ENCODE data around the gene BIK. TPM values are rescaled to one million over a fixed set of nuclear protein-coding genes. Genes with fewer than 3 reads are reported as not detected.
A peak's percentile ranks its signal among the peaks of the same experiment; 100 is the strongest.

Gene BIK
- polyA plus RNA-seq, 1 of the 3 experiments (the other 2 are of a cell fraction), result 0.66 TPM

DNA sequence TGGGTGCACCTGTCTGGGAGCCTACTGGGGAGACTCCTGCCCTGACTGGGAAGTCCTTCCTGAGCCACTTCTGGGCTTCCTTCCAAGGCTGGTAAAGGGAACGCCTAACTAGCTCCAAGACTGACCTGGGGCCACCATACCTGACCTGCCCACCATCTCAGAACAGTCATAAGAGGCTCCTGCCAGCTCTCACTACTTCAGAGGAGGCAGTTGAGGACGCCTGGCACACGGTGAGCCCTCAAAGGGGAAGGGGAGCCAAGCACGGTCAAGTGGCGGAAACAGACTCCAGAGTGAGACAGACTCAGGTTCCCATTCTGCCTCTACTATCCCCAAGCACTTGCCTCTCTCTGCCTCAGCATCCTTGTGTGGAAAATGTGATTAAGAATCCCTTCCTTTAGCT lies 25.0 kb downstream of the BIK start (continued):
- TF ChIP-seq, protein P1, sequence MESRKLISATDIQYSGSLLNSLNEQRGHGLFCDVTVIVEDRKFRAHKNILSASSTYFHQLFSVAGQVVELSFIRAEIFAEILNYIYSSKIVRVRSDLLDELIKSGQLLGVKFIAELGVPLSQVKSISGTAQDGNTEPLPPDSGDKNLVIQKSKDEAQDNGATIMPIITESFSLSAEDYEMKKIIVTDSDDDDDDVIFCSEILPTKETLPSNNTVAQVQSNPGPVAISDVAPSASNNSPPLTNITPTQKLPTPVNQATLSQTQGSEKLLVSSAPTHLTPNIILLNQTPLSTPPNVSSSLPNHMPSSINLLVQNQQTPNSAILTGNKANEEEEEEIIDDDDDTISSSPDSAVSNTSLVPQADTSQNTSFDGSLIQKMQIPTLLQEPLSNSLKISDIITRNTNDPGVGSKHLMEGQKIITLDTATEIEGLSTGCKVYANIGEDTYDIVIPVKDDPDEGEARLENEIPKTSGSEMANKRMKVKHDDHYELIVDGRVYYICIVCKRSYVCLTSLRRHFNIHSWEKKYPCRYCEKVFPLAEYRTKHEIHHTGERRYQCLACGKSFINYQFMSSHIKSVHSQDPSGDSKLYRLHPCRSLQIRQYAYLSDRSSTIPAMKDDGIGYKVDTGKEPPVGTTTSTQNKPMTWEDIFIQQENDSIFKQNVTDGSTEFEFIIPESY (IDR thresholded peaks at IDR 0.05; ENCODE audit: borderline replicate concordance, low read depth), result no peak
- TF ChIP-seq GABPA (IDR thresholded peaks at IDR 0.05; ENCODE audit: low read depth), result no peak
- no peak for TF ChIP-seq NFIC (IDR thresholded peaks at IDR 0.05; ENCODE audit: borderline replicate concordance)
- no peak for TF ChIP-seq RCOR1 (IDR thresholded peaks at IDR 0.05; ENCODE audit: low read length)
- TF ChIP-seq IRF3 (IDR thresholded peaks at IDR 0.05; ENCODE audit: low read depth, low read length), result no peak
- no peak for TF ChIP-seq ELF1 (IDR thresholded peaks at IDR 0.05)
- no peak for TF ChIP-seq EZH2phosphoT487 (IDR thresholded peaks at IDR 0.05; ENCODE audit: borderline replicate concordance, low read depth)
- TF ChIP-seq EP300 (IDR thresholded peaks at IDR 0.05; ENCODE audit: borderline replicate concordance in 1 of 2, low read depth in 1 of 2, low read length in 1 of 2), result no peak
- TF ChIP-seq, protein P2, sequence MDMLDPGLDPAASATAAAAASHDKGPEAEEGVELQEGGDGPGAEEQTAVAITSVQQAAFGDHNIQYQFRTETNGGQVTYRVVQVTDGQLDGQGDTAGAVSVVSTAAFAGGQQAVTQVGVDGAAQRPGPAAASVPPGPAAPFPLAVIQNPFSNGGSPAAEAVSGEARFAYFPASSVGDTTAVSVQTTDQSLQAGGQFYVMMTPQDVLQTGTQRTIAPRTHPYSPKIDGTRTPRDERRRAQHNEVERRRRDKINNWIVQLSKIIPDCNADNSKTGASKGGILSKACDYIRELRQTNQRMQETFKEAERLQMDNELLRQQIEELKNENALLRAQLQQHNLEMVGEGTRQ (IDR thresholded peaks at IDR 0.05; ENCODE audit: borderline replicate concordance, low read depth, low read length), result no peak

GRCh38 chr22:43136255-43136654 lies 25.7 kb downstream of the BIK start:
- Histone ChIP-seq H3K9me3 (no peaks in the 10 kb centered on the region), H3K27ac (ENCODE audit: low read depth in 2 of 2, low read length in 1 of 2) (no peak overlapping the region), H3K36me3 (replicated peaks in 1 of 2; ENCODE audit: control insufficient read depth in 1 of 2, insufficient read depth in 2 of 2, low read length in 1 of 2) (peaks cover 0 to 8% of the 10 kb centered on the region in 2 experiments), H3K4me2 (no peak overlapping the region), H3K9ac (no peak overlapping the region), H3K27me3 (ENCODE audit: insufficient read depth) (no peaks in the 10 kb centered on the region), H2AFZ (ENCODE audit: low read depth) (no peak overlapping the region), H3K4me1 (ENCODE audit: control insufficient read depth in 1 of 2, insufficient read depth in 2 of 2, low read depth in 1 of 2, low read length in 1 of 2) (no peaks in the 10 kb centered on the region; a peak in 1 of 4 replicates), H3F3A (replicated peaks; ENCODE audit: insufficient read depth) (no peaks in the 10 kb centered on the region), H3K9me2 (no peaks in the 10 kb centered on the region), H3K79me2 (ENCODE audit: insufficient read depth) (no peaks in the 10 kb centered on the region), H3K4me3 (ENCODE audit: low read depth in 2 of 2, low read length in 1 of 2) (no peak overlapping the region), H4K20me1 (ENCODE audit: insufficient read depth) (no peaks in the 10 kb centered on the region)
- POLR2A ChIA-PET, result no interaction called here
- 89% methylated on average over 3 of the region's 9 CpGs for WGBS (ENCODE audit: low lambda C conversion rate)
- CTCF ChIA-PET, result interaction anchor here (0.6 to 1.9 kb wide), 4 partner anchors 18 to 64 kb away, joined by 3 to 5 read pairs (median 4); partner anchors contain the start of gene BIK
- DNase-seq, result peak; percentile 80
- no peak for TF ChIP-seq NRF1 (IDR thresholded peaks at IDR 0.05; ENCODE audit: low read depth, low read length)
- TF ChIP-seq SMC3 (IDR thresholded peaks at IDR 0.05; ENCODE audit: low read depth, low read length), result peak; percentile 42
- no peak for TF ChIP-seq IRF3 (IDR thresholded peaks at IDR 0.05; ENCODE audit: low read depth, low read length)
- no peak for TF ChIP-seq MEF2A (IDR thresholded peaks at IDR 0.05; ENCODE audit: borderline replicate concordance, low read depth)
- peak; percentile 51 for TF ChIP-seq RAD21 (IDR thresholded peaks at IDR 0.05; ENCODE audit: low read length)
- no peak for TF ChIP-seq REST (IDR thresholded peaks at IDR 0.05; ENCODE audit: low read depth, low read length)
- TF ChIP-seq USF1 (IDR thresholded peaks at IDR 0.05; ENCODE audit: borderline replicate concordance, low read depth), result no peak
- TF ChIP-seq FOXM1 (IDR thresholded peaks at IDR 0.05; ENCODE audit: low read depth), result no peak
- no peak for TF ChIP-seq JUND (IDR thresholded peaks at IDR 0.05)
- TF ChIP-seq EP300 (IDR thresholded peaks at IDR 0.05; ENCODE audit: borderline replicate concordance in 1 of 2, low read depth in 1 of 2, low read length in 1 of 2), result no peak
- no peak for TF ChIP-seq FOXJ3 (CRISPR knock-in tag; IDR thresholded peaks at IDR 0.05)
- peak; percentile 54 for TF ChIP-seq CTCF (IDR thresholded peaks at IDR 0.05)
- TF ChIP-seq RXRA (IDR thresholded peaks at IDR 0.05; ENCODE audit: borderline replicate concordance, low read depth), result no peak
